Thoracic aorta (tissue), 2 donors: ENCODE data around the gene PPEF2. TPM values are rescaled to one million over a fixed set of nuclear protein-coding genes. Genes with fewer than 3 reads are reported as not detected.

Experiments used
- ATAC-seq: fragments of 150-250 bp; one replicate; pipeline ENCODE4 v1.8.0; 2017; ENCODE audit warnings: low read depth; ENCODE audit not compliant: insufficient number of reproducible peaks, low FRiP score
- DNase-seq: peaks from one replicate; pipeline ENCODE4 v3.0.0-alpha.2; 2020; ENCODE audit warnings: low spot score
- H3K27ac ChIP-seq, 2 donors: fragments of 200-600 bp; sonication (generic); 1 replicate in 1 of 2; 2 replicates in 1 of 2; pipeline ENCODE4 v1.5.1; 2016; ENCODE audit warnings: mild to moderate bottlenecking in 2 of 2, moderate library complexity in 2 of 2
- H3K27me3 ChIP-seq: fragments of 200-600 bp; sonication (generic); replicated peaks from 2 replicates; pipeline ENCODE4 v1.6.0; 2016; ENCODE audit warnings: mild to moderate bottlenecking; ENCODE audit not compliant: insufficient read depth
- H3K36me3 ChIP-seq: fragments of 200-600 bp; sonication (generic); one replicate; pipeline ENCODE4 v1.5.1; 2016
- H3K4me1 ChIP-seq, 2 donors: fragments of 200-600 bp; sonication (generic); 1 replicate in 1 of 2; 2 replicates in 1 of 2; pipeline versions ENCODE4 v1.5.1 to v1.6.0; 2016; ENCODE audit warnings: low read depth in 2 of 2, mild to moderate bottlenecking in 1 of 2; ENCODE audit not compliant: control insufficient read depth in 1 of 2
- H3K4me3 ChIP-seq: fragments of 200-600 bp; sonication (generic); 2 replicates; pipeline ENCODE4 v1.5.1; 2016; ENCODE audit warnings: mild to moderate bottlenecking
- H3K9me3 ChIP-seq: fragments of 200-600 bp; sonication (generic); 2 replicates; pipeline ENCODE4 v1.5.1; 2016
- total RNA-seq, 2 donors: library from RNA; depleted of rRNA; stranded (reverse); fragments of >200 nt; gene quantifications; one replicate each; pipeline versions ENCODE4 v1.1.0 to v1.2.3, GENCODE V29; 2016
- TF ChIP-seq, protein P1 (sequence below): fragments of 200-600 bp; sonication (generic); IDR thresholded peaks from one replicate; pipeline ENCODE4 v1.5.1; 2019; ENCODE audit warnings: antibody characterized with exemption

The PPEF2 gene
- total RNA-seq, 2 donors from 2014 or later: 0.21 TPM; not detected in 1

DNA sequence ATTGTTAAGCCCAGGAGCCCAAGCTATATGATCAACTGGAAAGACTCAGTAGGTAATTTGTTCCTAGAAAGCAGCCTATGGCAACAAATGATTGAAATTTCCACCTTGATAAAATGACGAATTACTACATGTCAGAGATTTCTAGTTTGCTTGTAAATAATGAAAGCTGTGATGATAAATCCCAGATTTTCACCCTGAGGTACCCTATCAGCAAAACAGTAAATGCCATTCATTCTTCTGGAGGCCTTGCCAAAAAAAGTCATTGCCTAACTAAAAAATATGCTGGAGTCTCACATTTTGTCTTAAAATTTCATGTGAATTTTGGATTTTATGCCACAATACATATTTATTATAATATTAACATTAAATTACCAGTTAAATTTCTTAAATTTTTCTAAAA is 71.3 kb downstream of the PPEF2 start:
- no peaks in the 10 kb centered on the region for H3K9me3 ChIP-seq
- ATAC-seq: no peak
- H3K27me3 ChIP-seq: no peaks in the 10 kb centered on the region
- no peak overlapping the region for H3K4me3 ChIP-seq
- TF ChIP-seq, protein P1, sequence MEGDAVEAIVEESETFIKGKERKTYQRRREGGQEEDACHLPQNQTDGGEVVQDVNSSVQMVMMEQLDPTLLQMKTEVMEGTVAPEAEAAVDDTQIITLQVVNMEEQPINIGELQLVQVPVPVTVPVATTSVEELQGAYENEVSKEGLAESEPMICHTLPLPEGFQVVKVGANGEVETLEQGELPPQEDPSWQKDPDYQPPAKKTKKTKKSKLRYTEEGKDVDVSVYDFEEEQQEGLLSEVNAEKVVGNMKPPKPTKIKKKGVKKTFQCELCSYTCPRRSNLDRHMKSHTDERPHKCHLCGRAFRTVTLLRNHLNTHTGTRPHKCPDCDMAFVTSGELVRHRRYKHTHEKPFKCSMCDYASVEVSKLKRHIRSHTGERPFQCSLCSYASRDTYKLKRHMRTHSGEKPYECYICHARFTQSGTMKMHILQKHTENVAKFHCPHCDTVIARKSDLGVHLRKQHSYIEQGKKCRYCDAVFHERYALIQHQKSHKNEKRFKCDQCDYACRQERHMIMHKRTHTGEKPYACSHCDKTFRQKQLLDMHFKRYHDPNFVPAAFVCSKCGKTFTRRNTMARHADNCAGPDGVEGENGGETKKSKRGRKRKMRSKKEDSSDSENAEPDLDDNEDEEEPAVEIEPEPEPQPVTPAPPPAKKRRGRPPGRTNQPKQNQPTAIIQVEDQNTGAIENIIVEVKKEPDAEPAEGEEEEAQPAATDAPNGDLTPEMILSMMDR: no peak
- H3K36me3 ChIP-seq: no peaks in the 10 kb centered on the region
- H3K4me1 ChIP-seq: no peaks in the 10 kb centered on the region
- no peak for DNase-seq
- H3K27ac ChIP-seq: no peak overlapping the region

DNA sequence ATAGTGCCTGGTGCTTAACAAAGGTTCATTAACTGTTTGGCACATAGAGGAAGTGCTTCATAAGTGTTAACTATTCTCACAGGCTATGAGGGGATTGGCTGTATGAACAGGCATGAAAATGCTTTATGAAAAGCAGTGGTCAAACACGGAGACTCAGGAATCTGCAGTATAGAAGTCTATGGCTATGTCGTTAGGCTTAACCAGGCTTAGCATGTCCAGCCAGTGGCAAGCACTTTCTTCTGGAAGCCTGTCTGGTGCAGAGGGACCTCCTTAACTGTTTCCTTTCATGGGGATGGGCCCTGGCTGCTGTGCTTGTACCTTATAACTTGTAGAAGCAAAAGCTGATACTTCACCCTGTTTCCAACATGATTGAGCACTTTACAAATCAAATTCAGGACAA is 78.4 kb downstream of the PPEF2 start:
- H3K27me3 ChIP-seq: no peaks in the 10 kb centered on the region
- H3K27ac ChIP-seq: no peak overlapping the region
- DNase-seq (no peak), ATAC-seq (no peak)
- H3K4me1 ChIP-seq: no peaks in the 10 kb centered on the region
- TF ChIP-seq, protein P1: no peak
- H3K4me3 ChIP-seq: no peak overlapping the region
- no peaks in the 10 kb centered on the region for H3K9me3 ChIP-seq
- H3K36me3 ChIP-seq: no peaks in the 10 kb centered on the region

DNA sequence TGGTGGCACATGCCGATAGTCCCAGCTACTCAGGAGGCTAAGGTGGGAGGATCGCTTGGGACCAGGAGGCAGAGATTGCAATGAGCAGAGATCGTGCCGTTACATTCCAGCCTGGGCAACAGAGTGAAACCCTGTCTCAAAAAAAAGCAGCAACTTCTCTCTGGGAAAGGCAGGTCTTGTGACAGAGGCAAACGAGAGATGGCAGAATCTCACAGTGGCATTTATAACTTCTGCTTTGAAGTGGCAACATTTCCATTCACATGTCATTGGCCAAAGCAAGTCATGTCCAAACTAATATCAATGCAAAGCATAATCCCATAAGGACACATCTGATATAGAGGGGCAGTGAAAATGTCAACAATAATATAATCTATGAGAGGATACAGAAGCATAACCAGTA is 79.8 kb downstream of the PPEF2 start:
- no peaks in the 10 kb centered on the region for H3K9me3 ChIP-seq
- H3K36me3 ChIP-seq: no peaks in the 10 kb centered on the region
- no peaks in the 10 kb centered on the region for H3K27me3 ChIP-seq
- H3K4me3 ChIP-seq: no peak overlapping the region
- no peak for DNase-seq
- no peaks in the 10 kb centered on the region for H3K4me1 ChIP-seq
- ATAC-seq: no peak
- no peak overlapping the region for H3K27ac ChIP-seq
- TF ChIP-seq, protein P1: no peak

DNA sequence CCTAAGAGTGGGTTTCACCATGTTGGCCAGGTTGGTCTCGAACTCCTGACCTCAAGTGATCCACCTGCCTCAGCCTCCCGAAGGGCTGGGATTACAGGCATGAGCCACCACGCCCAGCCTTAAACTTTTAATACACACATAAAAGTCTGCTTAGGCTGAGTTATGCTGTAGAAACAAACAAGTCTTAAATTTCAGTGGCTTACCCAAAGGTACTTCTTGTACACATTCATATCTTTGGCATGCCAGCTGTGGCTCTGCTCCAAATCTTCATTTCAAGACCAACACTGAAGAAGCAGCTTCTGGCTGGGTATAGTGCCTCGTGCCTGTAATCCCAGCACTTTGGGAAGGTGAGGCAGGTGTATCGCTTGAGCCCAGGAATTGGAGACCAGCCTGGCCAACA is 80.3 kb downstream of the PPEF2 start:
- ATAC-seq: no peak
- TF ChIP-seq, protein P1: no peak
- no peaks in the 10 kb centered on the region for H3K4me1 ChIP-seq
- H3K36me3 ChIP-seq: no peaks in the 10 kb centered on the region
- no peak overlapping the region for H3K27ac ChIP-seq
- no peak for DNase-seq
- H3K9me3 ChIP-seq: no peaks in the 10 kb centered on the region
- H3K4me3 ChIP-seq: no peak overlapping the region
- H3K27me3 ChIP-seq: no peaks in the 10 kb centered on the region

DNA sequence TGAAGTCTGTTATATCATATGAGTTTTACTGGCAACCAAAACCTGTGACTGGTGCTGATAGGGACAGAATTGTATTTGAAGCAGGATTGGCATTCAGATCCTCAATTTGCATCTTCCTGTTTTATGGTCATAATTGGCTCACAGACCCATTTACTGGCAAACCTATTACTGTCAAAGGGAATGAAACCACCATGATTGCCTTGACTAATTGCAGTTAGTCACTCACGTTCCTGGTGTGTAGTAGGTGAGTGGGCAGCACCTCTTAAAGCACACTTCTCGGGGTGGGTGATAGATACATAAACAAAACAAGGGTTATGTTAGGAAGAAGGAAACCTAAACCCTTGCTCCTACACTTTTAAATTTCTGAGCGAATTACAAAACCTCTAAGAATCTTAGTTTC is 81.0 kb downstream of the PPEF2 start:
- TF ChIP-seq, protein P1: no peak
- no peaks in the 10 kb centered on the region for H3K27me3 ChIP-seq
- DNase-seq (no peak), ATAC-seq (no peak)
- H3K36me3 ChIP-seq: no peaks in the 10 kb centered on the region
- H3K9me3 ChIP-seq: no peaks in the 10 kb centered on the region
- H3K4me1 ChIP-seq: no peaks in the 10 kb centered on the region
- no peak overlapping the region for H3K27ac ChIP-seq
- no peak overlapping the region for H3K4me3 ChIP-seq
